ENCODE measurements around the gene CD1E. TPM values are rescaled to one million over a fixed set of nuclear protein-coding genes. Genes with fewer than 3 reads are reported as not detected.

Gene CD1E
- polyA plus RNA-seq, 3 donors, result 3.1 to 6.3 (median 3.3) TPM

DNA sequence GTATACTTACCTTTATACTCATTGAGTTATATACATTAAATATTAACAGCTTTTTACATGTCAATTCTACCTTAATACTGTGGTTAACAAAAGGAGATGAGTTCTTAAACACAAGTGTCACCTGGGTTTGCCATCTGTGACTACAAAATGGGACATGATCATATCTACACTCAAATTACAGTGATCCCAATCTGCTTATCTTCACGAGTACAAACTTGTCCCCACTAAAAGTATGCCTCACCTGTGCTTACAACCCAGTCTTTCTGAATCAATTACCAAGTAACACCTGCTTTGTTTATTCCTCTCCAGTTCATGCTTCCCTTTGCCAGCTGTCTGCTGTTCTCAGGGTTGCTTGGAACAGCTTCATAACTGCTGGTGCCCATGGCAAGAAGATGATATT lies 8.8 kb downstream of the CD1E start:
- intact Hi-C loops (cut with micrococcal nuclease), result no loop called here
- Histone ChIP-seq H3K9me3 (replicated peaks in 1 of 2; ENCODE audit: control insufficient read depth in 1 of 2, insufficient read depth in 1 of 2, low read length in 2 of 2) (peaks cover 4 to 7% of the 10 kb centered on the region in 2 donors), H3K27me3 (ENCODE audit: control insufficient read depth in 2 of 2, insufficient read depth in 2 of 2, low read length in 2 of 2) (peaks cover 0 to 2% of the 10 kb centered on the region in 2 donors), H3K27ac (ENCODE audit: low read depth in 1 of 2, low read length in 2 of 2) (no peak overlapping the region), H3K79me2 (ENCODE audit: insufficient read depth, low read length) (no peaks in the 10 kb centered on the region), H3K36me3 (replicated peaks in 1 of 2; ENCODE audit: control insufficient read depth in 1 of 2, insufficient read depth in 2 of 2, low read length in 2 of 2) (no peaks in the 10 kb centered on the region), H2AFZ (ENCODE audit: insufficient read depth, low read depth, low read length, poor library complexity, severe bottlenecking) (no peak overlapping the region), H3K4me1 (ENCODE audit: control insufficient read depth in 1 of 2, insufficient read depth in 2 of 2, low read length in 2 of 2) (no peaks in the 10 kb centered on the region), H3K4me2 (replicated peaks; ENCODE audit: extremely low read depth, low read length, poor library complexity, severe bottlenecking) (no peak overlapping the region), H3K9ac (ENCODE audit: insufficient read depth, low read length, poor library complexity, severe bottlenecking) (no peak overlapping the region), H4K20me1 (ENCODE audit: insufficient read depth, low read length) (no peaks in the 10 kb centered on the region), H3K4me3 (replicated peaks in 1 of 3; ENCODE audit: low read depth in 2 of 3, low read length in 3 of 3) (no peak overlapping the region)
- TF ChIP-seq, protein P1, sequence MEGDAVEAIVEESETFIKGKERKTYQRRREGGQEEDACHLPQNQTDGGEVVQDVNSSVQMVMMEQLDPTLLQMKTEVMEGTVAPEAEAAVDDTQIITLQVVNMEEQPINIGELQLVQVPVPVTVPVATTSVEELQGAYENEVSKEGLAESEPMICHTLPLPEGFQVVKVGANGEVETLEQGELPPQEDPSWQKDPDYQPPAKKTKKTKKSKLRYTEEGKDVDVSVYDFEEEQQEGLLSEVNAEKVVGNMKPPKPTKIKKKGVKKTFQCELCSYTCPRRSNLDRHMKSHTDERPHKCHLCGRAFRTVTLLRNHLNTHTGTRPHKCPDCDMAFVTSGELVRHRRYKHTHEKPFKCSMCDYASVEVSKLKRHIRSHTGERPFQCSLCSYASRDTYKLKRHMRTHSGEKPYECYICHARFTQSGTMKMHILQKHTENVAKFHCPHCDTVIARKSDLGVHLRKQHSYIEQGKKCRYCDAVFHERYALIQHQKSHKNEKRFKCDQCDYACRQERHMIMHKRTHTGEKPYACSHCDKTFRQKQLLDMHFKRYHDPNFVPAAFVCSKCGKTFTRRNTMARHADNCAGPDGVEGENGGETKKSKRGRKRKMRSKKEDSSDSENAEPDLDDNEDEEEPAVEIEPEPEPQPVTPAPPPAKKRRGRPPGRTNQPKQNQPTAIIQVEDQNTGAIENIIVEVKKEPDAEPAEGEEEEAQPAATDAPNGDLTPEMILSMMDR (IDR thresholded peaks at IDR 0.05), result no peak
- Mint-ChIP-seq H3K9me3 (peaks cover 5 to 12% (median 10%) of the 10 kb centered on the region in 7 donors), H3K27ac (no peak overlapping the region), H3K27me3 (ENCODE audit: low read depth in 3 of 3) (peaks cover 0 to 9% (median 4%) of the 10 kb centered on the region in 3 donors), H3K4me3 (no peak overlapping the region), H3K36me3 (no peaks in the 10 kb centered on the region), H3K4me1 (peaks cover 3% of the 10 kb centered on the region)
- no peak for DNase-seq
- 82% methylated on average over 1 of the region's 1 CpG for WGBS (ENCODE audit: insufficient coverage)

- no peak overlapping the region for H3K4me2 ChIP-seq (replicated peaks; ENCODE audit: extremely low read depth, low read length, poor library complexity, severe bottlenecking)
- Mint-ChIP-seq H3K27ac (no peak overlapping the region), H3K4me1 (peaks cover 3% of the 10 kb centered on the region), H3K4me3 (no peak overlapping the region), H3K27me3 (ENCODE audit: low read depth in 3 of 3) (peaks cover 0 to 12% (median 4%) of the 10 kb centered on the region in 3 donors), H3K9me3 (peaks cover 5 to 12% (median 11%) of the 10 kb centered on the region in 7 donors), H3K36me3 (no peaks in the 10 kb centered on the region)
- no peak overlapping the region for H3K9ac ChIP-seq (ENCODE audit: insufficient read depth, low read length, poor library complexity, severe bottlenecking)
- intact Hi-C loops (cut with micrococcal nuclease), result no loop called here
- H3K79me2 ChIP-seq (ENCODE audit: insufficient read depth, low read length), result no peaks in the 10 kb centered on the region
- WGBS (ENCODE audit: insufficient coverage), result no CpG with 5 or more reads among the region's 1 CpG
- H3K9me3 ChIP-seq (replicated peaks in 1 of 2; ENCODE audit: control insufficient read depth in 1 of 2, insufficient read depth in 1 of 2, low read length in 2 of 2), result peaks cover 4 to 7% of the 10 kb centered on the region in 2 donors
- no peak for DNase-seq
- H2AFZ ChIP-seq (ENCODE audit: insufficient read depth, low read depth, low read length, poor library complexity, severe bottlenecking), result no peak overlapping the region
- no peak overlapping the region for H3K27ac ChIP-seq (ENCODE audit: low read depth in 1 of 2, low read length in 2 of 2)
- H3K4me3 ChIP-seq (replicated peaks in 1 of 3; ENCODE audit: low read depth in 2 of 3, low read length in 3 of 3), result no peak overlapping the region
- H3K27me3 ChIP-seq (ENCODE audit: control insufficient read depth in 2 of 2, insufficient read depth in 2 of 2, low read length in 2 of 2), result peaks cover 0 to 2% of the 10 kb centered on the region in 2 donors
- H3K36me3 ChIP-seq (replicated peaks in 1 of 2; ENCODE audit: control insufficient read depth in 1 of 2, insufficient read depth in 2 of 2, low read length in 2 of 2), result no peaks in the 10 kb centered on the region
- H3K4me1 ChIP-seq (ENCODE audit: control insufficient read depth in 1 of 2, insufficient read depth in 2 of 2, low read length in 2 of 2), result no peaks in the 10 kb centered on the region
- TF ChIP-seq, protein P1 (IDR thresholded peaks at IDR 0.05), result no peak
- H4K20me1 ChIP-seq (ENCODE audit: insufficient read depth, low read length), result no peaks in the 10 kb centered on the region
Observed at GRCh38 chr1:158362941-158363340, 9.2 kb downstream of the CD1E start.

Measured in CD14-positive monocyte (primary cell).